ENCODE data around the gene JARID2.
A peak's percentile ranks its signal among the peaks of the same experiment; 100 is the strongest.

JARID2 gene

DNA sequence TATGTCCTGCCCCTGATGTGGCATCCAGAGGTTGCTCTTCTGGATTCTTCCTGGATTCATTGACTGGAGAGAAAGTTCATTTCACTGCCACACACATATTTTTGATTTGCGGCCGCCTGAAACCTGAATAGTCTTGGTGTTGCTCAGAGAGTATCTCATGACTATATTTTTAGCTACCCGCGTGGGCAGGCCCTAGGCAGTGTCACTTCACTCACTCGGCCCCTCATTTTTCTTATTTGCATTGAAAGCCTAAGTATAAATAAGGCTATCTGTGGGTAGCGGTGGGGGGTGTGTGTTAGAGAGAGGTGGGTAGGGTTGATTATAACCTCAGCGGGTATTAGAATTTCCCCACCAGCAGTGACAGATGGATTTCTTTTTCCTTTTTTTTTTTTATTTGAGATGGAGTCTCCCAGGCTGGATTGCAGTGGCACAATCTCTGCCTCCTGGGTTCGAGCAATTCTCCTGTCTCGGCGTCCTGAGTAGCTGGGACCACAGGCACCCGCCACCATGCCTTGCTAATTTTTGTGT lies 113.5 kb downstream of the JARID2 start:
- TF ChIP-seq GATA2 (IDR thresholded peaks at IDR 0.05; ENCODE audit: low read depth, low read length) (no peak), GATA3 (IDR thresholded peaks at IDR 0.05; ENCODE audit: low read depth, low read length) (no peak)

GRCh38 chr6:15360300-15360699 lies 114.4 kb downstream of the JARID2 start:
- no peak for TF ChIP-seq GATA2 (IDR thresholded peaks at IDR 0.05; ENCODE audit: low read depth, low read length)
- no peak for TF ChIP-seq GATA3 (IDR thresholded peaks at IDR 0.05; ENCODE audit: low read depth, low read length)

- TF ChIP-seq GATA3 (IDR thresholded peaks at IDR 0.05; ENCODE audit: low read depth, low read length) (no peak), GATA2 (IDR thresholded peaks at IDR 0.05; ENCODE audit: low read depth, low read length) (no peak)
Observed at GRCh38 chr6:15361197-15361596, 115.3 kb downstream of the JARID2 start.

DNA sequence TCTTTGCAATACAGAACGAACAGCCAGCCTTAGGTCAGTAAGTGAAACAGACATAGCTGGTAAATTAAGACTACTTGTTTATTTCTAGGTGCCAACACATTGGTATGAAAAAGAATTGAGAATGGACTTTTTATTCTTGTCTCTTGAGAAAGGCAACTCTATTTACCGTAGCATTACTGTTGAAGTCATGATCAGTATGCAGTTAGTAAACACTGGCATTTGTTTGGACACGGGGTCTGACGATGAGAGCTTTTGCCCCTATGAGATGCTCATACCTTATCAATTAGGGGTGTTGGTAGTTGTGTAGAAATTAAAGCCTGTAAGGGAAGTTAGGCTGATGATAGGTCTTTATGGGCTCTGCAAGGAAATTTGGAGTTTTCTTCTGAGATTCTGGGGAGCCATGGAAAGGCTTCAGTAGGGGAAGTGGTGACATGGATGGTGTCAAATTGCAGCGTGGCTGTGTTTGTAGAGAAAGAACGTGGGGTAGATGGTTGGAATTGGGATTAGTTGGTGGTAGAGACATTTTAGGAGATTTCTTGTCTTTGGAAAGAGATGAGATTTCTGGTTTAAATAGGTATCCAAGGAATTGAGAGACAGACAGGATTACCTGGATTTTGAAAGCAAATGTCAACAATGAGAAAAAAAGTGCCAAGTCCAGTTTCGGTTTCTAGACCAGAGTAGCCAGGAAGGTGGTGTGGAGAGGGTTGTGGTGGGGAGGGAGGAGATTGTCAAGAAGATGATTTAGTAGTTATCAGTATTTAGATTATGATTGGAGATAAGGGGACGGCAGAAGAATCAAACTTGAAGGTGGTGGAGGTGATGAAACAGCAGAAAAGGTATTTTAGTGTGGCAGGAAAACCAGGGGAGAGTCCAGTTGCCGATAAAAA lies 116.6 kb downstream of the JARID2 start:
- TF ChIP-seq GATA3 (IDR thresholded peaks at IDR 0.05; ENCODE audit: low read depth, low read length), result no peak
- TF ChIP-seq GATA2 (IDR thresholded peaks at IDR 0.05; ENCODE audit: low read depth, low read length), result no peak

- no peak for TF ChIP-seq GATA2 (IDR thresholded peaks at IDR 0.05; ENCODE audit: low read depth, low read length)
- no peak for TF ChIP-seq GATA3 (IDR thresholded peaks at IDR 0.05; ENCODE audit: low read depth, low read length)
Observed at GRCh38 chr6:15363164-15363522, 117.3 kb downstream of the JARID2 start.

GRCh38 chr6:15363523-15364400 lies 117.9 kb downstream of the JARID2 start:
- no peak for TF ChIP-seq GATA3 (IDR thresholded peaks at IDR 0.05; ENCODE audit: low read depth, low read length)
- no peak for TF ChIP-seq GATA2 (IDR thresholded peaks at IDR 0.05; ENCODE audit: low read depth, low read length)

GRCh38 chr6:15364401-15365037 lies 118.7 kb downstream of the JARID2 start:
- no peak for TF ChIP-seq GATA3 (IDR thresholded peaks at IDR 0.05; ENCODE audit: low read depth, low read length)
- TF ChIP-seq GATA2 (IDR thresholded peaks at IDR 0.05; ENCODE audit: low read depth, low read length), result no peak

- TF ChIP-seq GATA2 (IDR thresholded peaks at IDR 0.05; ENCODE audit: low read depth, low read length), result peak; percentile 57
- no peak for TF ChIP-seq GATA3 (IDR thresholded peaks at IDR 0.05; ENCODE audit: low read depth, low read length)
Observed at GRCh38 chr6:15365273-15365687, 119.4 kb downstream of the JARID2 start.

DNA sequence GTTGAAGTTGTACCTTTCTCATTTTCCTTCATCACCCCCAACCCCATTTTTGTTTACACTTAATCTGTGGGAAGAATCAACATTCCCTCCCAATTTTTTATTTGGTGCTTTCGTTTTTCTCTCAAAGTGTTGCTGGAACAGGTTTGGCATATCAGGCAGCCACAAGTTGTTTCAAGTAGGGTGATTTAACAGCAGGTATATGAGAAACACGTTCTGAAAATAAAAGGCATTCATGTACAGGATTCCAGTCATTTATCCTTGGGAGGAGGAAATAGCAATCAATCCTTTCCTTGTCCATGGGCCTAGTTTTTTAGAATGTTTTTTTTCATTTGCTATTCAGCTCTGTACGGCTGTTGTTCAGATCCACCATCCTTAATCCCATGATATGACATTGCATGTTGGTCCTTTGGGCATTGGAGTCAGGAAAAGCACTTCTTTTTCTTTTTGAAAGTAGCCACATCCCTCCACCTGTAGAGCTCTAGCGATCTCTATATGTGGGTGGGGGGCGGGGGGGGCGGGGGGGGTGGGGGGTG lies 120.2 kb downstream of the JARID2 start:
- no peak for TF ChIP-seq GATA2 (IDR thresholded peaks at IDR 0.05; ENCODE audit: low read depth, low read length)
- no peak for TF ChIP-seq GATA3 (IDR thresholded peaks at IDR 0.05; ENCODE audit: low read depth, low read length)

DNA sequence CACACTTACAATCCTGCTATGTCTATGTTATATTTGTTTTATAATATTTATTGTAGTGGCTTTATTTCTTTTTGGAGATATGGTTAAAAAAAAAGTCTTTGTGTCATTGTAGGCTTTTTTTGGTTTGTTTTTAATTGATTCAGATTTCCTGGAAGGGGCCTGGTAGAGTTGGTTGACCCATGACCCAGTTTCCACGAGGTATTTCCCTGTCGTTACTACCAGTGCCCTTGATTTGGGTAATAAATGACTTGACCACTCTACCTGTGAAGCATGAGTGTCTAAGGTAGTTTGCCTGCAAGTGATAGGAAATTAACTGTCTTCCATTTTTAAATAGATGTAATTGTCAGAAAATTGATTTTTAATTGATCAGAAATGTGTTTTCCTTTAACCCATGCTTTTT lies 121.0 kb downstream of the JARID2 start:
- no peak for TF ChIP-seq GATA3 (IDR thresholded peaks at IDR 0.05; ENCODE audit: low read depth, low read length)
- TF ChIP-seq GATA2 (IDR thresholded peaks at IDR 0.05; ENCODE audit: low read depth, low read length), result no peak

- TF ChIP-seq GATA3 (IDR thresholded peaks at IDR 0.05; ENCODE audit: low read depth, low read length) (no peak), GATA2 (IDR thresholded peaks at IDR 0.05; ENCODE audit: low read depth, low read length) (no peak)
Observed at GRCh38 chr6:15368186-15368585, 122.3 kb downstream of the JARID2 start.

DNA sequence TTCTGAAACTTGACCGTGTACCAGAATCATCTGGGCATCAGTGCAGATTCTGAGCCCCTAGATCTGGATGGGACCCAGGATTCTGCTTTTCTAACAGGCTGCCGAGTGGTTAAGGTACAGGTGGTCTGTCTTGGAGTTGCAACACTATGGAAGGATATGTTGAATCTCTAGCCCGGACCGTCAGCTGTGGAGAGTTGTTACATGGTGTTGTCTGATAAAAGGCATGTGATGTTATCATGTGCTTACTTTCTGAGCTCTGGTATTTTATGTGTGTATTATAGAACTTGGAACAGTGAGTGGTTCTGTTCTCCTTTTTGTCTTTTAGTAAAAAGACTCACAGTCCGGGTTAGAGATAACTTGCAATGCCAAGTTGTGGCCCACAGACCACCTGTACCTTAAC lies 123.0 kb downstream of the JARID2 start:
- TF ChIP-seq GATA3 (IDR thresholded peaks at IDR 0.05; ENCODE audit: low read depth, low read length), result no peak
- no peak for TF ChIP-seq GATA2 (IDR thresholded peaks at IDR 0.05; ENCODE audit: low read depth, low read length)

DNA sequence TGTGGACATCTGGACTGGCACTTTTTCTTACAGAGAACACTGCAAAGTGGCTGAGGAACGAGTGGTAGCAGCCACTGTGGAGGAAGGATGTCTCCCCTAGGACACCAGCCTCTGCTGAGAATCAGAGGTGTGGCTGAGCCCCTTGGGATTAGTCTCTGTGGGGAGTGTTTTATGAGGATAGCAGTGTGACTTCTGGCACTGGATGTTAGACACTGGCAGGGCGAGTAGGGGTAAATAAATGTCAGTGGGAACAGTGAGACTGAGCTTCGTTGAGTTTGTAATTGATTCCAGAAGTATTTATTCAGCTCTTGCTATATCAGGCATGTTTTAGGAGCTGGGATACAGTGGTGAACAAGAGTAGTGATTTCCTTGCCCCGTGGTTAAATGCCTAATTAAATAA lies 124.0 kb downstream of the JARID2 start:
- no peak for TF ChIP-seq GATA3 (IDR thresholded peaks at IDR 0.05; ENCODE audit: low read depth, low read length)
- no peak for TF ChIP-seq GATA2 (IDR thresholded peaks at IDR 0.05; ENCODE audit: low read depth, low read length)

Data from SH-SY5Y (cell line).